H1 (cell line): ENCODE measurements around the gene NPBWR2. TPM values are rescaled to one million over a fixed set of nuclear protein-coding genes. Genes with fewer than 3 reads are reported as not detected.

Experiments used
- CTCF ChIA-PET: fragments of 300-600 bp; sonication (Branson Sonifier 250); formaldehyde crosslinking; loops from one replicate; lab custom pipeline; 2021; ENCODE audit not compliant: partially characterized antibody; lab: Charles Lee
- POLR2A ChIA-PET: fragments of 300-600 bp; sonication (Branson Sonifier 250); formaldehyde crosslinking; loops from one replicate; lab custom pipeline; 2021; ENCODE audit warnings: inconsistent platforms; ENCODE audit not compliant: partially characterized antibody; lab: Charles Lee
- DNase-seq, 2 experiments: peaks; one replicate each; pipeline versions ENCODE4 v3.0.0 to v3.0.0-alpha.2; 2010 to 2022; ENCODE audit warnings: low spot score in 2 of 2, low read depth in 1 of 2, mixed read lengths in 1 of 2
- FAIRE-seq: peaks from 2 replicates; lab custom pipeline; 2011; peaks lifted over from hg19 to GRCh38; lab: Jason Lieb, UNC
- H2AFZ ChIP-seq: 2 replicates; pipeline ENCODE4 v1.8.1; 2012; ENCODE audit warnings: low read length, inconsistent platforms
- H2AK5ac ChIP-seq: 2 replicates; pipeline ENCODE4 v1.6.1; 2013; ENCODE audit warnings: low read depth, low read length
- H2BK120ac ChIP-seq: replicated peaks from 2 replicates; pipeline ENCODE3; 2013; ENCODE audit warnings: low read depth, low read length, inconsistent platforms
- H2BK12ac ChIP-seq: 2 replicates; pipeline ENCODE4 v1.6.1; 2013; ENCODE audit warnings: low read depth, low read length
- H2BK15ac ChIP-seq: 2 replicates; pipeline ENCODE4 v1.6.1; 2013; ENCODE audit warnings: low read length
- H2BK20ac ChIP-seq: 2 replicates; pipeline ENCODE4 v1.6.1; 2013; ENCODE audit warnings: low read length
- H2BK5ac ChIP-seq: 2 replicates; pipeline ENCODE4 v1.6.1; 2013; ENCODE audit warnings: low read depth, low read length
- H3K14ac ChIP-seq: 2 replicates; pipeline ENCODE4 v1.6.1; 2013; ENCODE audit warnings: inconsistent platforms; ENCODE audit not compliant: insufficient read length
- H3K18ac ChIP-seq: 2 replicates; pipeline ENCODE4 v1.6.1; 2013; ENCODE audit warnings: low read length; ENCODE audit errors: extremely low read depth
- H3K23ac ChIP-seq: 2 replicates; pipeline ENCODE4 v1.6.1; 2013; ENCODE audit warnings: inconsistent platforms; ENCODE audit not compliant: insufficient read length
- H3K23me2 ChIP-seq: 2 replicates; pipeline ENCODE4 v1.6.1; 2013; ENCODE audit warnings: low read depth, low read length
- H3K27ac ChIP-seq: 2 replicates; pipeline ENCODE4 v1.6.1; 2011; ENCODE audit warnings: low read depth, low read length, inconsistent platforms
- H3K27me3 ChIP-seq, 4 experiments: replicated peaks in 1 of 4; 1 replicate in 1 of 4; 2 replicates in 3 of 4; pipeline versions ENCODE4 v1.6.1 to v1.8.1; 2011 to 2013; ENCODE audit warnings: low read length in 3 of 4, mild to moderate bottlenecking in 3 of 4, inconsistent platforms in 2 of 4, mixed read lengths in 2 of 4, moderate library complexity in 1 of 4; ENCODE audit not compliant: control insufficient read depth in 3 of 4, insufficient read depth in 3 of 4; ENCODE audit errors: extremely low read depth in 1 of 4
- H3K36me3 ChIP-seq, 4 experiments: 2 replicates each; pipeline versions ENCODE4 v1.6.1 to v1.8.1; 2011 to 2013; ENCODE audit warnings: mild to moderate bottlenecking in 4 of 4, low read length in 3 of 4, moderate library complexity in 2 of 4, control low read depth in 1 of 4, inconsistent platforms in 1 of 4; ENCODE audit not compliant: insufficient read depth in 4 of 4, control insufficient read depth in 2 of 4
- H3K4ac ChIP-seq: replicated peaks from 2 replicates; pipeline ENCODE3; 2013; ENCODE audit warnings: low read length, low read depth, mixed read lengths, inconsistent platforms; ENCODE audit not compliant: insufficient read length
- H3K4me1 ChIP-seq, 4 experiments: replicated peaks in 1 of 4; 1 replicate in 1 of 4; 2 replicates in 3 of 4; pipeline versions ENCODE4 v1.6.1 to v1.8.1; 2011 to 2013; ENCODE audit warnings: low read length in 3 of 4, inconsistent platforms in 2 of 4, mixed read lengths in 1 of 4; ENCODE audit not compliant: insufficient read depth in 4 of 4, control insufficient read depth in 3 of 4
- H3K4me2 ChIP-seq, 2 experiments: 2 replicates each; pipeline versions ENCODE4 v1.6.1 to v1.8.1; 2011 to 2013; ENCODE audit warnings: low read depth in 2 of 2, low read length in 2 of 2, control low read depth in 1 of 2, inconsistent platforms in 1 of 2, mild to moderate bottlenecking in 1 of 2; ENCODE audit not compliant: insufficient read depth in 1 of 2
- H3K4me3 ChIP-seq, 4 experiments: fragments of 200-600, 300-600 bp in 1 of 4; sonication (generic), shearing (Covaris generic), sonication (Bioruptor Twin) in 1 of 4; 2 replicates each; pipeline versions ENCODE4 v1.5.1 to v1.8.1; 2011 to 2016; ENCODE audit warnings: low read length in 4 of 4, low read depth in 3 of 4, control low read depth in 2 of 4, inconsistent platforms in 2 of 4, mild to moderate bottlenecking in 2 of 4, mixed read lengths in 1 of 4, moderate library complexity in 1 of 4; ENCODE audit not compliant: insufficient read depth in 2 of 4; ENCODE audit errors: extremely low read depth in 1 of 4
- H3K56ac ChIP-seq: replicated peaks from 2 replicates; pipeline ENCODE3; 2013; ENCODE audit warnings: low read depth, mild to moderate bottlenecking, mixed read lengths, low read length, inconsistent platforms; ENCODE audit not compliant: insufficient read length
- H3K79me1 ChIP-seq: 2 replicates; pipeline ENCODE4 v1.6.1; 2013; ENCODE audit warnings: low read depth, low read length, control low read depth
- H3K79me2 ChIP-seq, 2 experiments: 2 replicates each; pipeline versions ENCODE4 v1.6.1 to v1.8.1; 2012 to 2013; ENCODE audit warnings: low read length in 2 of 2, mild to moderate bottlenecking in 2 of 2, inconsistent platforms in 1 of 2; ENCODE audit not compliant: insufficient read depth in 2 of 2, control insufficient read depth in 1 of 2
- H3K9ac ChIP-seq, 4 experiments: replicated peaks in 1 of 4; 1 replicate in 1 of 4; 2 replicates in 3 of 4; pipeline versions ENCODE4 v1.6.1 to v1.8.1; 2011 to 2013; ENCODE audit warnings: low read depth in 3 of 4, low read length in 3 of 4, control low read depth in 2 of 4, mild to moderate bottlenecking in 2 of 4, moderate library complexity in 2 of 4, inconsistent platforms in 1 of 4; ENCODE audit errors: extremely low read depth in 1 of 4
- H3K9me3 ChIP-seq, 2 experiments: 2 replicates each; pipeline versions ENCODE4 v1.6.1 to v1.8.1; 2012 to 2013; ENCODE audit warnings: mild to moderate bottlenecking in 2 of 2, moderate library complexity in 2 of 2, control low read depth in 1 of 2, inconsistent platforms in 1 of 2, low read depth in 1 of 2, low read length in 1 of 2, mixed read lengths in 1 of 2; ENCODE audit not compliant: insufficient read depth in 2 of 2
- H4K20me1 ChIP-seq, 2 experiments: replicated peaks in 1 of 2; 2 replicates each; pipeline versions ENCODE3 to v1.8.1; 2011 to 2013; ENCODE audit warnings: inconsistent platforms in 2 of 2, low read length in 2 of 2, mild to moderate bottlenecking in 1 of 2; ENCODE audit not compliant: insufficient read depth in 2 of 2, control insufficient read depth in 1 of 2
- H4K5ac ChIP-seq: 2 replicates; pipeline ENCODE4 v1.6.1; 2013; ENCODE audit warnings: low read length, low read depth, mixed read lengths, inconsistent platforms; ENCODE audit not compliant: insufficient read length
- H4K8ac ChIP-seq: 2 replicates; pipeline ENCODE4 v1.8.0; 2013; ENCODE audit warnings: mild to moderate bottlenecking, moderate library complexity, low read length, inconsistent platforms; ENCODE audit not compliant: insufficient read depth; ENCODE audit errors: extremely low read depth
- H4K91ac ChIP-seq: replicated peaks from 2 replicates; pipeline ENCODE3; 2013; ENCODE audit warnings: low read length, mixed read lengths, inconsistent platforms; ENCODE audit not compliant: insufficient read length
- KDM1A ChIP-seq: fragments of 200-600, 300-600 bp; sonication (generic); IDR thresholded peaks from 2 replicates; pipeline ENCODE4 v1.7.1; 2016; ENCODE audit warnings: mild to moderate bottlenecking, low read length, borderline replicate concordance
- SP1 ChIP-seq: IDR thresholded peaks from 2 replicates; pipeline ENCODE4 v1.6.1; 2011; ENCODE audit warnings: low read depth, low read length
- WGBS, 2 experiments: shearing (Covaris generic) in 1 of 2; methylation state at CpG; one replicate each; pipeline versions ENCODE4 v1.1.6 to v1.1.7; 2013 to 2015; ENCODE audit warnings: low lambda C conversion rate in 2 of 2, mixed read lengths in 2 of 2, inconsistent platforms in 1 of 2, low coverage in 1 of 2, missing lambda C conversion rate in 1 of 2; ENCODE audit not compliant: insufficient replicate concordance in 2 of 2, insufficient coverage in 1 of 2, insufficient read length in 1 of 2; ENCODE audit errors: extremely low coverage in 1 of 2, missing lambda C conversion rate in 1 of 2; 5-methylcytosine and 5-hydroxymethylcytosine counted together
- polyA plus RNA-seq, 7 experiments: library from polyadenylated mRNA; depleted of rRNA in 3 of 7; stranded (reverse) in 5 of 7; unstranded in 2 of 7; fragments of >200 nt in 5 of 7; fragments of 200-250 nt in 2 of 7; gene quantifications; 1 replicate in 5 of 7; 2 replicates in 1 of 7; 4 replicates in 1 of 7; pipeline versions ENCODE4 v1.2.1 to v1.2.3, GENCODE V29; 2011 to 2013; ENCODE audit warnings: missing spikeins in 2 of 7, mixed read lengths in 2 of 7
- total RNA-seq: library from RNA; stranded (reverse); fragmentation: NEBNext Ultra II Directional; extraction: Animal tissue kit (Norgen Biotek cat#: 25700); gene quantifications from 2 replicates; pipeline ENCODE4 v1.2.1, GENCODE V29; 2021
- TF ChIP-seq, protein P1 (sequence below): IDR thresholded peaks from 2 replicates; pipeline ENCODE4 v1.6.1; 2012; ENCODE audit warnings: inconsistent platforms
- TF ChIP-seq, protein P2 (sequence below): IDR thresholded peaks from 2 replicates; pipeline ENCODE4 v1.6.1; 2012; ENCODE audit warnings: inconsistent platforms

The NPBWR2 gene
- total and polyA plus RNA-seq, 2 of the 8 experiments (the other 6 are each of a cell fraction or from before 2014, with no cell fraction given) = not detected

DNA sequence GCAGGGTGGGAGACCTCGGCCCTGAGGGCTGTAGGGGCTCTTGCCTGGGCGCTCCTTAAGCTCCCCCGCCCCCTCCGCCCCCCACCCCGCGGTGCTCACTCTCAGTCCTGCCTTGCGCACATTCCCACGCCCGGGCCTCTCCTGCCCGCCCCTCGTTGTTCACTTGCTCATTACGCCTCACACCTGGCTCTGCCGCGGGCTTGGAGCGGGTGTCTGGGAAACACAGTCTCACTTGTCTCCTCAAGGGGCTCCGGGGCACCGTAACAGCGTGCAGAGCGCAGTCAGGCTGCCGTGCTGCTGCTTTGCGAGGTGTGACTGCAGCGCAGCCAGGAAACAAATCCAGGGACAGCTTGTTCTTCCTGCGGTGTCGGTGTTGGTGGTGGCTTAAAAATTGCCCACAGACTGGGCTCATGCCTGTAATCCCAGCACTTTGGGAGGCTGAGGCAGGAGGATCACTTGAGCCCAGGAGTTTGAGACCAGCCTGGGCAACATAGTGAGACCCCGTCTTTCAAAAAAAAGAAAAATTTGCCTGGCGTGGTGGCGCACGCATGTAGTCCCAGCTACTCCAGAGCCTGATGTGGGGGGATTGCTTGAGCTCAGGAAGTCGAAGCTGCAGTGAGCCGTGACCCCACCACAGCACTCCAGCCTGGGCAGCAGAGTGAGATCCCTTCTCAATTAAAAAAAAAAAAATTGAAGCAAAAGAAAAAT lies 4.6 kb downstream of the NPBWR2 start:
- WGBS, 2 experiments = 36% methylated on average over 24 of the region's 30 CpGs; no CpG with 5 or more reads in 1 of the 2 experiments

More for the DNA sequence above, 4.6 kb downstream of the NPBWR2 start:
- Histone ChIP-seq H2BK12ac (no peak overlapping the region), H2BK15ac (no peak overlapping the region; the same call in 1 of the 2 replicates), H4K5ac (no peak overlapping the region), H3K23me2 (peaks cover 2% of the 10 kb centered on the region; the same call in 1 of the 2 replicates), H2BK120ac (no peak overlapping the region), H3K79me2 (no peaks in the 10 kb centered on the region), H3K56ac (no peak overlapping the region), H3K9ac (no peak overlapping the region), H3K9me3 (no peaks in the 10 kb centered on the region), H3K36me3 (no peaks in the 10 kb centered on the region), H3K27ac (no peak overlapping the region), H3K4me3 (peak overlapping the region; percentile 37 to 71 (median 52)), H3K4me2 (peak overlapping the region; percentile 48 to 97), H4K8ac (no peak overlapping the region), H2AFZ (no peak overlapping the region; the same call in 1 of the 2 replicates), H3K79me1 (no peaks in the 10 kb centered on the region; the same call in 1 of the 2 replicates), H3K4ac (peak overlapping the region; percentile 7), H2BK20ac (no peak overlapping the region), H2BK5ac (no peak overlapping the region), H3K27me3 (peaks cover 2 to 26% (median 21%) of the 10 kb centered on the region in 4 experiments), H3K23ac (no peak overlapping the region), H4K20me1 (peaks cover under 1 to 3% of the 10 kb centered on the region in 2 experiments), H3K4me1 (peaks cover 0 to 8% (median 3%) of the 10 kb centered on the region in 4 experiments; a peak in 3 of 7 replicates), H3K14ac (no peak overlapping the region), H3K18ac (no peak overlapping the region), H2AK5ac (no peak overlapping the region), H4K91ac (no peak overlapping the region)
- ChIA-PET CTCF (interaction anchor here (0.6 to 5.0 kb wide), 17 partner anchors 9 to 132 kb away, joined by 3 to 41 read pairs (median 5); partner anchors contain the start of genes LKAAEAR1 and PRPF6), POLR2A (no interaction called here)
- no peak for FAIRE-seq
- peak; percentile 92 for TF ChIP-seq KDM1A
- no peak for TF ChIP-seq SP1
- TF ChIP-seq, protein P1, sequence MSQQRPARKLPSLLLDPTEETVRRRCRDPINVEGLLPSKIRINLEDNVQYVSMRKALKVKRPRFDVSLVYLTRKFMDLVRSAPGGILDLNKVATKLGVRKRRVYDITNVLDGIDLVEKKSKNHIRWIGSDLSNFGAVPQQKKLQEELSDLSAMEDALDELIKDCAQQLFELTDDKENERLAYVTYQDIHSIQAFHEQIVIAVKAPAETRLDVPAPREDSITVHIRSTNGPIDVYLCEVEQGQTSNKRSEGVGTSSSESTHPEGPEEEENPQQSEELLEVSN = peak; percentile 49; the same call in 1 of the 2 replicates
- TF ChIP-seq, protein P2, sequence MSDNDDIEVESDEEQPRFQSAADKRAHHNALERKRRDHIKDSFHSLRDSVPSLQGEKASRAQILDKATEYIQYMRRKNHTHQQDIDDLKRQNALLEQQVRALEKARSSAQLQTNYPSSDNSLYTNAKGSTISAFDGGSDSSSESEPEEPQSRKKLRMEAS = peak; percentile 66
- DNase-seq = peak in 1 of 2 experiments; percentile 72
